Endothelial cell of umbilical vein (primary cell): ENCODE data around the gene GAR1. TPM values are rescaled to one million over a fixed set of nuclear protein-coding genes. Genes with fewer than 3 reads are reported as not detected.
A peak's percentile ranks its signal among the peaks of the same experiment; 100 is the strongest.

Source experiments
- BruUV-seq: library from RNA; stranded (reverse); fragments of 400-500 nt; replicated peaks from 2 replicates; lab custom pipeline; 2021; lab: Mats Ljungman, UMichigan
- CTCF ChIA-PET: fragments of 300-600, 350-600 bp; sonication (Branson Sonifier 250); formaldehyde crosslinking; loops from one replicate; lab custom pipeline; 2021; ENCODE audit warnings: antibody characterized with exemption, inconsistent platforms; lab: Charles Lee
- POLR2A ChIA-PET: fragments of 300-600, 350-600 bp; sonication (Branson Sonifier 250); formaldehyde crosslinking; loops from one replicate; lab custom pipeline; 2021; ENCODE audit warnings: antibody characterized with exemption, inconsistent platforms; lab: Charles Lee
- DNase-seq: peaks from one replicate; pipeline ENCODE4 v3.0.0-alpha.2; 2011; ENCODE audit warnings: low read depth, low spot score
- FAIRE-seq: peaks from 2 replicates; lab custom pipeline; 2011; peaks lifted over from hg19 to GRCh38; lab: Jason Lieb, UNC
- H2AFZ ChIP-seq: 2 replicates; pipeline ENCODE4 v1.6.0; 2012; ENCODE audit warnings: low read depth, low read length, control low read depth, inconsistent platforms
- H3K27ac ChIP-seq: 2 replicates; pipeline ENCODE4 v1.5.1; 2011; ENCODE audit warnings: low read depth, mild to moderate bottlenecking, control low read depth, low read length, moderate library complexity; ENCODE audit not compliant: insufficient read depth
- H3K27me3 ChIP-seq, 2 experiments: 2 replicates each; pipeline versions ENCODE4 v1.6.0 to v1.6.1; 2011; ENCODE audit warnings: low read length in 2 of 2, mixed read lengths in 1 of 2; ENCODE audit not compliant: control insufficient read depth in 2 of 2, insufficient read depth in 2 of 2
- H3K36me3 ChIP-seq, 2 experiments: 2 replicates in 1 of 2; 3 replicates in 1 of 2; pipeline ENCODE4 v1.5.1; 2011; ENCODE audit warnings: low read length in 2 of 2, mild to moderate bottlenecking in 1 of 2, moderate library complexity in 1 of 2; ENCODE audit not compliant: control insufficient read depth in 2 of 2, insufficient read depth in 2 of 2; ENCODE audit errors: extremely low read depth in 1 of 2
- H3K4me1 ChIP-seq: 3 replicates; pipeline ENCODE4 v1.5.1; 2011; ENCODE audit warnings: mild to moderate bottlenecking, low read length; ENCODE audit not compliant: control insufficient read depth, insufficient read depth; ENCODE audit errors: extremely low read depth
- H3K4me2 ChIP-seq: 2 replicates; pipeline ENCODE4 v1.6.1; 2011; ENCODE audit warnings: low read length, control low read depth, mixed read lengths; ENCODE audit not compliant: insufficient read depth
- H3K4me3 ChIP-seq, 3 experiments: fragments of 200-600 bp in 1 of 3; sonication (generic), shearing (Covaris generic) in 1 of 3; replicated peaks in 1 of 3; 2 replicates each; pipeline ENCODE4 v1.5.1; 2011 to 2016; ENCODE audit warnings: control low read depth in 3 of 3, low read length in 3 of 3, mild to moderate bottlenecking in 2 of 3, inconsistent platforms in 1 of 3, low read depth in 1 of 3, moderate library complexity in 1 of 3; ENCODE audit not compliant: insufficient read depth in 1 of 3
- H3K79me2 ChIP-seq: 2 replicates; pipeline ENCODE4 v1.6.0; 2012; ENCODE audit warnings: low read length, inconsistent platforms; ENCODE audit not compliant: control insufficient read depth, insufficient read depth
- H3K9ac ChIP-seq: replicated peaks from 2 replicates; pipeline ENCODE3; 2011; ENCODE audit warnings: low read length, control low read depth; ENCODE audit not compliant: insufficient read depth; ENCODE audit errors: extremely low read depth
- H3K9me1 ChIP-seq: replicated peaks from 3 replicates; pipeline ENCODE4 v1.6.0; 2011; ENCODE audit warnings: mild to moderate bottlenecking, low read length; ENCODE audit not compliant: control insufficient read depth, insufficient read depth; ENCODE audit errors: extremely low read depth
- H3K9me3 ChIP-seq: replicated peaks from 2 replicates; pipeline ENCODE4 v1.5.1; 2012; ENCODE audit warnings: low read length, inconsistent platforms; ENCODE audit not compliant: control insufficient read depth, insufficient read depth
- H4K20me1 ChIP-seq: replicated peaks from 2 replicates; pipeline ENCODE3; 2011; ENCODE audit warnings: mild to moderate bottlenecking, low read length; ENCODE audit not compliant: control insufficient read depth, insufficient read depth; ENCODE audit errors: extremely low read depth
- EZH2 ChIP-seq: IDR thresholded peaks from 2 replicates; pipeline ENCODE4 v1.6.1; 2012; ENCODE audit warnings: borderline replicate concordance, low read depth, mild to moderate bottlenecking, moderate library complexity, low read length, inconsistent platforms; ENCODE audit not compliant: severe bottlenecking
- FOS ChIP-seq: IDR thresholded peaks from 2 replicates; pipeline ENCODE4 v1.6.1; 2011; ENCODE audit warnings: mild to moderate bottlenecking, low read length, moderate library complexity, borderline replicate concordance; ENCODE audit not compliant: insufficient read depth
- GATA2 ChIP-seq: IDR thresholded peaks from 2 replicates; pipeline ENCODE4 v1.7.0; 2011; ENCODE audit warnings: low read depth, mild to moderate bottlenecking, moderate library complexity, mixed read lengths, low read length; ENCODE audit not compliant: insufficient read length, insufficient read depth
- JUN ChIP-seq: IDR thresholded peaks from 2 replicates; pipeline ENCODE4 v1.6.1; 2011; ENCODE audit warnings: borderline replicate concordance, low read depth; ENCODE audit not compliant: insufficient read length, insufficient read depth
- MYC ChIP-seq: IDR thresholded peaks from one replicate; pipeline ENCODE4 v1.6.1; 2011; ENCODE audit warnings: mild to moderate bottlenecking, low read depth, low read length
- POLR2A ChIP-seq: IDR thresholded peaks from 2 replicates; pipeline ENCODE4 v1.6.1; 2012; ENCODE audit warnings: low read depth, mild to moderate bottlenecking, control low read depth, low read length
- POLR2AphosphoS5 ChIP-seq: IDR thresholded peaks from 2 replicates; pipeline ENCODE4 v1.6.1; 2012; ENCODE audit warnings: low read depth, mild to moderate bottlenecking, control low read depth, low read length, moderate library complexity; ENCODE audit not compliant: insufficient read depth
- dilution Hi-C: fragments of 300-500 bp; cut with MboI; formaldehyde crosslinking; loops from one replicate; pipeline ENCODE4 v1.15.0; 2019; ENCODE audit warnings: low sequenced_read_pairs; ENCODE audit not compliant: extremely low pct_ligation_motif_present
- intact Hi-C: fragments of 100-400 bp; cut with micrococcal nuclease; formaldehyde crosslinking; loops from one replicate; pipeline ENCODE4 v1.10.0; 2022
- polyA plus RNA-seq, 4 experiments: library from polyadenylated mRNA; depleted of rRNA in 3 of 4; stranded (reverse) in 3 of 4; unstranded in 1 of 4; fragments of >200 nt; gene quantifications; 2 replicates each; pipeline versions ENCODE4 v1.2.1 to v1.2.3, GENCODE V29; 2011 to 2012; ENCODE audit warnings: missing spikeins in 1 of 4
- total RNA-seq: library from RNA; stranded (reverse); gene quantifications from 2 replicates; pipeline ENCODE4 v1.2.3, GENCODE V29; 2021
- TF ChIP-seq, protein P1 (sequence below), 2 donors: IDR thresholded peaks; 1 replicate in 1 of 2; 2 replicates in 1 of 2; pipeline ENCODE4 v1.5.1; 2011; ENCODE audit warnings: low read length in 2 of 2, mild to moderate bottlenecking in 2 of 2, moderate library complexity in 2 of 2, control low read depth in 1 of 2, inconsistent platforms in 1 of 2, low read depth in 1 of 2; ENCODE audit not compliant: insufficient read depth in 1 of 2; ENCODE audit errors: extremely low read depth in 1 of 2
- TF ChIP-seq, protein P2 (sequence below): IDR thresholded peaks from 2 replicates; pipeline ENCODE4 v1.6.1; 2011; ENCODE audit not compliant: insufficient read depth, insufficient read length

GAR1 gene
- total and polyA plus RNA-seq, 2 donors (not counting 3 experiments of a cell fraction or from before 2014, with no cell fraction given): 12.7 to 29.1 TPM

DNA sequence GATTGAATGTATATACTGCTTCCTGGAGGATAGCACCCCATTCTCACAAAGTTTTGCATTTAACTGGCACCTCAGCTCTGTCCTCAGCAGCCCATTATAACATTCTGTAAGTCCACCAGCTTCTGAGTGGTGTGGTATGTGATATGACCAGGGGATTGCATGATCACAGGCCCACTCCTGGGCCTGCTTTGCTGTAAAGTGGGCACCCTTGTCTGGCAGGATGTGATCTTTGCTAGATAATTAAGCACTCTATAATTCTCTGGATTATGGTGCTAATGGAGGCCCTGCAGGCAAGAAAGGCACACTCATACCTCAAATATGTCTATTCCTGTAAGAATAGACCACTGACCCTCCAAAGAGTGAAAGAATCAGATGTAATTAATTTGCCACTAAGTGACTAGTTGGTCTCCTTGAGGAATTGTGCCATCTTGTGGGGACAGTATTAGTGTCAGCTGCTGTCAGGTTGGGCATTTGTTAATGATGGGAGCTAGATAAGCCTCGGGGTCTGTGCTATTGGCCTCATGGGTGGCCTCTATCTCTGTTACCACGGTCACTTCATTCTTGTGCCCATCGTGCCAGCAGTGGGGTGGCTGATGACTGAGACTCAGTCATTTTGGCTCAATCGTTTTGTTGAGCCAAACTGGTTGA is 11.5 kb upstream of the GAR1 start:
- CTCF ChIA-PET: interaction anchor here (0.5 to 2.1 kb wide), 22 partner anchors 9 to 393 kb away, joined by 3 to 22 read pairs (median 4); partner anchors contain the start of genes GAR1, RRH and SEC24B

More for the DNA sequence above, 11.5 kb upstream of the GAR1 start:
- DNase-seq (peak; percentile 56), FAIRE-seq (peak; percentile 72)
- no peak overlapping the region for H3K9ac ChIP-seq
- no peak overlapping the region for H3K4me3 ChIP-seq
- dilution Hi-C loops (no loop called here), intact Hi-C loops (loop anchor here (1.0 to 5.0 kb wide), 6 partner anchors 11 to 382 kb away; partner anchors contain the start of genes CASP6, GAR1, MCUB and PLA2G12A)
- no peak overlapping the region for H3K4me2 ChIP-seq
- no peaks in the 10 kb centered on the region for H3K9me3 ChIP-seq
- POLR2A ChIA-PET: no interaction called here
- no peaks in the 10 kb centered on the region for H4K20me1 ChIP-seq
- H3K4me1 ChIP-seq: peaks cover 12% of the 10 kb centered on the region
- no peaks in the 10 kb centered on the region for H3K27me3 ChIP-seq
- no TSS peak for BruUV-seq
- no peaks in the 10 kb centered on the region for H3K79me2 ChIP-seq
- TF ChIP-seq POLR2AphosphoS5 (no peak), GATA2 (peak; percentile 59), EZH2 (no peak), JUN (no peak), FOS (no peak), POLR2A (no peak), MYC (no peak)
- TF ChIP-seq, protein P1, sequence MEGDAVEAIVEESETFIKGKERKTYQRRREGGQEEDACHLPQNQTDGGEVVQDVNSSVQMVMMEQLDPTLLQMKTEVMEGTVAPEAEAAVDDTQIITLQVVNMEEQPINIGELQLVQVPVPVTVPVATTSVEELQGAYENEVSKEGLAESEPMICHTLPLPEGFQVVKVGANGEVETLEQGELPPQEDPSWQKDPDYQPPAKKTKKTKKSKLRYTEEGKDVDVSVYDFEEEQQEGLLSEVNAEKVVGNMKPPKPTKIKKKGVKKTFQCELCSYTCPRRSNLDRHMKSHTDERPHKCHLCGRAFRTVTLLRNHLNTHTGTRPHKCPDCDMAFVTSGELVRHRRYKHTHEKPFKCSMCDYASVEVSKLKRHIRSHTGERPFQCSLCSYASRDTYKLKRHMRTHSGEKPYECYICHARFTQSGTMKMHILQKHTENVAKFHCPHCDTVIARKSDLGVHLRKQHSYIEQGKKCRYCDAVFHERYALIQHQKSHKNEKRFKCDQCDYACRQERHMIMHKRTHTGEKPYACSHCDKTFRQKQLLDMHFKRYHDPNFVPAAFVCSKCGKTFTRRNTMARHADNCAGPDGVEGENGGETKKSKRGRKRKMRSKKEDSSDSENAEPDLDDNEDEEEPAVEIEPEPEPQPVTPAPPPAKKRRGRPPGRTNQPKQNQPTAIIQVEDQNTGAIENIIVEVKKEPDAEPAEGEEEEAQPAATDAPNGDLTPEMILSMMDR (IDR thresholded peaks at IDR 0.05; ENCODE audit: extremely low read depth in 1 of 2, insufficient read depth in 1 of 2, low read depth in 1 of 2, low read length in 2 of 2): peak; percentile 27 to 34
- TF ChIP-seq, protein P2, sequence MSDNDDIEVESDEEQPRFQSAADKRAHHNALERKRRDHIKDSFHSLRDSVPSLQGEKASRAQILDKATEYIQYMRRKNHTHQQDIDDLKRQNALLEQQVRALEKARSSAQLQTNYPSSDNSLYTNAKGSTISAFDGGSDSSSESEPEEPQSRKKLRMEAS: no peak
- no peak overlapping the region for H2AFZ ChIP-seq
- no peaks in the 10 kb centered on the region for H3K9me1 ChIP-seq
- no peak overlapping the region for H3K27ac ChIP-seq
- H3K36me3 ChIP-seq: no peaks in the 10 kb centered on the region
